ENCODE results near the gene BCL7C.

DNA sequence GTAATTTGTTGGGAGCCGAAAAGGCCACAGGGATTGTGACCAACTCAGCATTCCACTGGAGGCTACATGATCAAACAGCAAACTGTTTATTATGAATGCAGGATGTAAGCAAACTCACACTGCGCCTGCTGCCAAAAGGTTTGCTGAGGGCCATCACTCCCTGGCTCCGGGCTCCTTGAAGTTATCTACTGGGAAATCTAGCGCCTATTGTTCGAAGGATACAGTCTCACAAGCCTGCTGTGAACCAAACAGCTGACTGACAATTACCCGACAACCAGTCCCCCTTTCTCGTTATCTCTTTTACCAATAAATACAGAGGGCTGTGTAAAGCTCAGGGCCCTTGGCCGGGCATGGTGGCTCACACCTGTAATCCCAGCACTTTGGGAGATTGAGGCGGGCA, 52.5 kb downstream of the BCL7C start:
- TF ChIP-seq ESRRA (IDR thresholded peaks at IDR 0.05; ENCODE audit: low read length) (no peak), MYC (IDR thresholded peaks at IDR 0.05; ENCODE audit: insufficient read depth, insufficient read length, insufficient replicate concordance, low read length, severe bottlenecking) (no peak), GABPA (IDR thresholded peaks at IDR 0.05; ENCODE audit: low read depth) (no peak), EZH2 (IDR thresholded peaks at IDR 0.05; ENCODE audit: borderline replicate concordance, control insufficient read depth, low read depth, low read length) (no peak)
- TF ChIP-seq, protein P1, sequence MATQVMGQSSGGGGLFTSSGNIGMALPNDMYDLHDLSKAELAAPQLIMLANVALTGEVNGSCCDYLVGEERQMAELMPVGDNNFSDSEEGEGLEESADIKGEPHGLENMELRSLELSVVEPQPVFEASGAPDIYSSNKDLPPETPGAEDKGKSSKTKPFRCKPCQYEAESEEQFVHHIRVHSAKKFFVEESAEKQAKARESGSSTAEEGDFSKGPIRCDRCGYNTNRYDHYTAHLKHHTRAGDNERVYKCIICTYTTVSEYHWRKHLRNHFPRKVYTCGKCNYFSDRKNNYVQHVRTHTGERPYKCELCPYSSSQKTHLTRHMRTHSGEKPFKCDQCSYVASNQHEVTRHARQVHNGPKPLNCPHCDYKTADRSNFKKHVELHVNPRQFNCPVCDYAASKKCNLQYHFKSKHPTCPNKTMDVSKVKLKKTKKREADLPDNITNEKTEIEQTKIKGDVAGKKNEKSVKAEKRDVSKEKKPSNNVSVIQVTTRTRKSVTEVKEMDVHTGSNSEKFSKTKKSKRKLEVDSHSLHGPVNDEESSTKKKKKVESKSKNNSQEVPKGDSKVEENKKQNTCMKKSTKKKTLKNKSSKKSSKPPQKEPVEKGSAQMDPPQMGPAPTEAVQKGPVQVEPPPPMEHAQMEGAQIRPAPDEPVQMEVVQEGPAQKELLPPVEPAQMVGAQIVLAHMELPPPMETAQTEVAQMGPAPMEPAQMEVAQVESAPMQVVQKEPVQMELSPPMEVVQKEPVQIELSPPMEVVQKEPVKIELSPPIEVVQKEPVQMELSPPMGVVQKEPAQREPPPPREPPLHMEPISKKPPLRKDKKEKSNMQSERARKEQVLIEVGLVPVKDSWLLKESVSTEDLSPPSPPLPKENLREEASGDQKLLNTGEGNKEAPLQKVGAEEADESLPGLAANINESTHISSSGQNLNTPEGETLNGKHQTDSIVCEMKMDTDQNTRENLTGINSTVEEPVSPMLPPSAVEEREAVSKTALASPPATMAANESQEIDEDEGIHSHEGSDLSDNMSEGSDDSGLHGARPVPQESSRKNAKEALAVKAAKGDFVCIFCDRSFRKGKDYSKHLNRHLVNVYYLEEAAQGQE (IDR thresholded peaks at IDR 0.05; ENCODE audit: low read depth, low read length), result no peak
- TF ChIP-seq, protein P2, sequence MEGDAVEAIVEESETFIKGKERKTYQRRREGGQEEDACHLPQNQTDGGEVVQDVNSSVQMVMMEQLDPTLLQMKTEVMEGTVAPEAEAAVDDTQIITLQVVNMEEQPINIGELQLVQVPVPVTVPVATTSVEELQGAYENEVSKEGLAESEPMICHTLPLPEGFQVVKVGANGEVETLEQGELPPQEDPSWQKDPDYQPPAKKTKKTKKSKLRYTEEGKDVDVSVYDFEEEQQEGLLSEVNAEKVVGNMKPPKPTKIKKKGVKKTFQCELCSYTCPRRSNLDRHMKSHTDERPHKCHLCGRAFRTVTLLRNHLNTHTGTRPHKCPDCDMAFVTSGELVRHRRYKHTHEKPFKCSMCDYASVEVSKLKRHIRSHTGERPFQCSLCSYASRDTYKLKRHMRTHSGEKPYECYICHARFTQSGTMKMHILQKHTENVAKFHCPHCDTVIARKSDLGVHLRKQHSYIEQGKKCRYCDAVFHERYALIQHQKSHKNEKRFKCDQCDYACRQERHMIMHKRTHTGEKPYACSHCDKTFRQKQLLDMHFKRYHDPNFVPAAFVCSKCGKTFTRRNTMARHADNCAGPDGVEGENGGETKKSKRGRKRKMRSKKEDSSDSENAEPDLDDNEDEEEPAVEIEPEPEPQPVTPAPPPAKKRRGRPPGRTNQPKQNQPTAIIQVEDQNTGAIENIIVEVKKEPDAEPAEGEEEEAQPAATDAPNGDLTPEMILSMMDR (IDR thresholded peaks at IDR 0.05 in 2 of 3, conservative IDR thresholded peaks at IDR 0.05 in 1 of 3; ENCODE audit: control insufficient read depth in 2 of 3, extremely low read depth in 1 of 3, insufficient read depth in 1 of 3, low read depth in 3 of 3, low read length in 3 of 3), result no peak

Data from GM12878 (cell line).